SIG-M5 treated with dmso at 0.1 percent for 504 hours (cell line): ENCODE results near the gene TMPRSS11A.

Experiments
- DNase-seq: peaks from one replicate; lab custom pipeline; 2025; ENCODE audit not compliant: unreplicated experiment; lab: John Stamatoyannopoulos, UW

The TMPRSS11A gene, protein sequence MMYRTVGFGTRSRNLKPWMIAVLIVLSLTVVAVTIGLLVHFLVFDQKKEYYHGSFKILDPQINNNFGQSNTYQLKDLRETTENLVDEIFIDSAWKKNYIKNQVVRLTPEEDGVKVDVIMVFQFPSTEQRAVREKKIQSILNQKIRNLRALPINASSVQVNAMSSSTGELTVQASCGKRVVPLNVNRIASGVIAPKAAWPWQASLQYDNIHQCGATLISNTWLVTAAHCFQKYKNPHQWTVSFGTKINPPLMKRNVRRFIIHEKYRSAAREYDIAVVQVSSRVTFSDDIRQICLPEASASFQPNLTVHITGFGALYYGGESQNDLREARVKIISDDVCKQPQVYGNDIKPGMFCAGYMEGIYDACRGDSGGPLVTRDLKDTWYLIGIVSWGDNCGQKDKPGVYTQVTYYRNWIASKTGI

DNA sequence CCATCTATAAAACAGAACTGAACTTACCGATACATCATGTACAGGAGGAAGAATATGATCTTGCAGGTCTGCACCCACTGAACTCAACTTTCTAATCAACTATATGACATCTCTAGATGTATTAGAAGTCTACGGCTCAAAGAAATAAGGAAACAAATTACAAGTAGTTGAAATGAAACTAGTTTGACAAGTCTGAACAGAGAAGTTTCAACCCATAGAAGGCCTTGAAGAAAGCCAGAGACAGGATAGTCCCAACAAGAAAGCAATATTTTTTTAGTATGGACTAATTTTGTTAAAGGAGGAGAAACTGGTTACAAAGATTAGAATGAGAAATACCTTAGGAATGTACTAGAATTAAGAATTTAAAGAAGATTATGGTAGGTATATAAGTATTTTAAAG is at the start of gene TMPRSS11A:
TMPRSS11A (minus strand) TSS at position 138 of the 400 bp plus-strand sequence; CDS start at position 38, 100 bp downstream.
- DNase-seq, result no peak

DNA sequence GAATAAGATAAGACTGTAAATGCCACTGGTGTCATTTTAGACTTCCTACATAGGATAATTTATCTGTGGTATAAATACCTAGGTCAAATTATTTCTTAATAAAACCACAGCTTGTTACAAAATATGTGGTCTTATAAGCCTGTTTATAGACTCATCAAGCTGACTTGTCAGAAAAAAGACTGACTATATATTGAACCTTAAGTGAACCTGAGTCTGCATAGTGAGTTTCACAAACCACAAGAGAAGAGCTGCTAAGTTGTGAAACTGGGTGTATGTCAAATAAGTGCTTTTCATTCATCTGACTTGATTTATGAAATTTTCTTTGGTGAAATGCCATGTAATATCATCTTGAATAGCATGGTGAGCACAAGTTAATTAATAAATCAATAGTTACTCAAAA is 48.4 kb upstream of the TMPRSS11A start:
- no peak for DNase-seq

DNA sequence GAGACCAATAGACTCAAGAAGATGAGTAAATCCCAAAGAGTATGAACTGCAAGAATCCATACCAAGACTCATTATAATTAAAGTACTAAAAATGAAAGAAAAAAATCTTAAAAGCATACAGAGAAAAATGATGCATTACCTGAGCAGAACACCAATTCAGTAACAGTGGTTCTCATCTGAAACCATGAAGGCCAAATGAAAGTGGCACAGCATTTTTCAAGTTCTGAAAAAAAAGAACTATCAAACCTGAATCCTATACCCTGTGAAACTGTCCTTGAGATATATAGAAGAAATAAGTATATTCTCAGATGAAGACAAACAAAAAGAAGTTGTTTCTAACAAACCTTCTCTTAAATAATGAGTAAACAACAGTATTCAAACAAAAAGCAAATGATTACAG is 39.6 kb upstream of the TMPRSS11A start:
- DNase-seq, result no peak

DNA sequence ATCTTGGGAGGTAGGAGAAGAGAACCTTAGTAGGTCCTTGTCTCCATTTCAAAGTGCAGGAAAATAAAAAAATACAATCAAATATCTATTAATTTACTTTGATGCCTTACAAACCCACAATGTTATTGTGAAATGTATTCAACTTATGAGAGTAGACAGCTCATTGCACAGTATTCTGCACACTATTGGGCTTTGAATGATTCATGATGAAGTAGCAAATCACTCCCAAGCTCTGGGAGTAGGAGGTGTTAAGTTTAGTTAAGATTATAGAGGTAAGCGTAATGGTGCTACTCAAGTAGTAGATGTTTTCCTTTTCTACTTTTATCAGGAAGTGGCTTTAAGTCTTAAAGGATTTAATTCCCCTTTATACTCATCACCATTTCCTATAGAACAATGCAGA is 32.8 kb upstream of the TMPRSS11A start:
- no peak for DNase-seq

DNA sequence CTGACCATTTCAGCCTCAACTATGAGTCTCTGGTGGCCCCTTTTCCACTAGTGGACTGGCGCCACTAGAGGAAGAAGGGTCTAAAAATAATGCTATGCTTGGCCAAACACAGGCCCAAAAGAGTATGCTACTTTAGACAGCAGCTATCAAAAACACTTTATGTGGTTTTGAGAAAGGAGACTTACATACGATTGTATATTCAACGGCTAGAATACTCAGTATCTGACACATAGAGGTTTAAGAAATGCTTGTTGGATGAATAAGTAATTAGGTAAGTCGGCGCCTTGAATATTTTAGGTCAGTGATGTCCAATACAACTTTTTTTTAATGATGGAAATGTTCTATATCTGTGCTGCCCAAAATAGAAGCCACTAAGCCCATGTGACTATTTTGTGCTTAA is 25.7 kb upstream of the TMPRSS11A start:
- DNase-seq, result no peak

DNA sequence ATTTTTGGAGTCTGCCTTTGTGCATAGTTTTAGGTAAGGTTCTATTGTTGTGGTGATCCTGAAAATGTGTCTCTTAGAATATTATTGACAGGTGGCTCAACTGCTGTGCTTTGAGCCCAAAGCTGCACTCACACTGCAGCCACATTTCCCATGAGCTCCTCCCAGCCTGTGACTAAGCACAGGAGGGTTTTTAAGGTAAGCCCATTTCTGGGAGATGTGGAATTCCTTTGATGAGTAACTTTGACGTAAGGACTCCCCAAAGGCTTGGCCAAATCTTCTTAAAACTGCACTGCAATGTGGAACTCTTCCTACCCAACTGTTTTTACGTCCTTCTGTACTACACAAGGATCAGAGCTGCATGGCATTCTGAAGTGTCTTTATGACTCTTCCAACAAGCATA is 20.0 kb upstream of the TMPRSS11A start:
- DNase-seq, result no peak

DNA sequence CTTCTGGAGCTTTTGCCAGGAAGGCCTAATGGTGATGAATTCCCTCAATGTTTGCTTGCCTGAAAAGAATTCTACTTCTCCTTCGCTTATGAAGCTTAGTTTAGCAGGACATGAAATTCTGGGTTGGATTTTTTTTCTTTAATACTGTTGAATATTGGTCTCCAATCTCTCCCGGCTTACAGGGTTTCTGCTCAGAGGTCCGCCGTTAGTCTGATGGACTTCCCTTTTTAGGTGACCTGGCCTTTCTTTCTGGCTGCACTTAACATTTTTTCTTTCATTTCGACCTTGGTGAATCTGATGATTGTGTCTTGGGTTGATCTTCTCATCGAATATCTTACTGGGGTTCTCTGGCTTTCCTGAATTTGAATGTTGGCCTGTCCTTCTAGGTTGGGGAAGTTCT is 17.2 kb upstream of the TMPRSS11A start:
- DNase-seq, result no peak

DNA sequence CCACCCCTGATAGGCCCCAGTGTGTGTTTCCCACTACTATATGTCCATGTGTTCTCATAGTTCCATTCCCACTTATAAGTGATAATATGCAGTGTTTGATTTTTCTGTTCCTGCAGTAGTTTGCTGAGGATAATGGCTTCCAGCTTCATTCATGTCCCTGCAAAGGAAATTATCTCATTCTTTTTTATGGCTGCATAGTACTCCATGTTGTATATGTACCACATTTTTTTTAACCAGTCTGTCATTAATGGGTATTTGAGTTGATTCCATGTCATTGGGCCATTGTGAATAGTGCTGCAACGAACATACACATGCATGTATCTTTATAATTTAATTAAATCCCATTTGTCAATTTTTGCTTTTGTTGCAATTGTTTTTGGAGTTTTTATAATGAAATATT is 10.3 kb upstream of the TMPRSS11A start:
- no peak for DNase-seq

DNA sequence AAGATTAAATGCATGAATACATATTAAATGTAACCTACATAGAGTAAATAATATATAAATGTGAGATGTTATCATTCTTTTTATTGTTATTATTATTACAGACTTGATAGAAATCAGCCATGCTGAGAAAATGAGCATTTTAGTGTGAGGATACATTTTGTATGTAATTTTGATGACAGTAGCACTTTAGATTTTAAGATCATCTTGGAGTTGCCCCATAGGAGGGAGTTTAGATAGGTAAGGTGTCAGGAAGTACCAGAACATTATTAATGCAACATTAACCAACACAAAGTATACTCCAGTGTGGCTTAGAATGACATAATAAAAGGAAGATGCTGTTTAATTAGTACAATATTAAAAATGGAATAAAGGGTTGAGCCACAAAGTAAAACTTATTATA is 8.4 kb downstream of the TMPRSS11A start:
- no peak for DNase-seq

DNA sequence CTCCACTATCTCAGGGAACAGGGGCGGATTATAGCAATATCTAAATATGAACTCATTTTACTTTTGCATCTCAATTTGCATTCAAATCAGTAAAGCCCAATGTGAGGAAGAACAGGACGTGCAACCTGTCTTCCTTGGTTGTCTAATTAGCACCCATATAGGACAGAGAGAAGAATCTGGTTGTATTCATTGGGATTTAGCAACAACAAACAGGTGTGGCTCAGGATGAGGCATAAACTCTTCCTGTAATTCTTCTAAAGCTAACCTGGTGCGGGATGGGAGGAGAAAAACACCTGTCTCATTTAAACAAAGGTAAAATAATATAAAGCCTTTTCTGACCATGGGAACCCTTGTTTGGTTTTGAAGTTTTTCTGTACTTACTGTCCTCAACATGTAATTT is 22.2 kb downstream of the TMPRSS11A start:
- no peak for DNase-seq

DNA sequence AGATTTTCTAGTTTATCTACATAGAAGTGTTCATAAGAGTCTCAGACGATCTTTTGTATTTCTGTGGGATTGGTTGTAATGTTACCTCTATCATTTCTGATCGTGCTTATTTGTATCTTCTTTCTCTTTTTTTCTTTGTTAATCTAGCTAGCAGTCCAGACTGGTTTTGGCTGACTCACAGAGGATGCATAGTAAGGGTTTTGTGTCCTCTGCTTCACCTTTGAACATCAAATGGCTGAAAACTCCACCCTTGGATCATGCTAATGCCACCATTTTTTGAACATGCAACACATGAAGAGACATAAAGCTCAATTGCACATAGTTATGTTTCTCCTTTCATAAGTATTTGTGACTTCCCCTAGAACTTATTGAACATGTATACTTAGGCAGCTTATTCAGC is 22.8 kb downstream of the TMPRSS11A start:
- no peak for DNase-seq

DNA sequence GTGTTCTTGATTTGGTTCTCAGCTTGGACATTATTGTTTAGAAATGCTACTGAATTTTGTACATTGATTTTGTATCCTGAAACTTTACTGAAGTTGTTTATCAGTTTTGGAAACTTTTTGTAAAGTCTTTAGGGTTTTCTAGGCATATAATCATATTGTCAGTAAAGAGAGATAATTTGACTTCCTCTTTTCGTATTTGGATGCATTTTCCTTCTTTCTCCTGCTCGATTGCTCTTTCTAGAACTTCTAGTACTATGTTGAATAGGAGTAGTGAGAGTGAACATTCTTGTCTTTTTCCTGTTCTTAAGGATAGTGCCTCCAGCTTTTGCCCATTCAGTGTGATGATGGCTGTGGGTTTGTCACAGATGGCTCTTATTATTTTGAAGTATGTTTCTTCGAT is 24.1 kb downstream of the TMPRSS11A start:
- DNase-seq, result no peak

DNA sequence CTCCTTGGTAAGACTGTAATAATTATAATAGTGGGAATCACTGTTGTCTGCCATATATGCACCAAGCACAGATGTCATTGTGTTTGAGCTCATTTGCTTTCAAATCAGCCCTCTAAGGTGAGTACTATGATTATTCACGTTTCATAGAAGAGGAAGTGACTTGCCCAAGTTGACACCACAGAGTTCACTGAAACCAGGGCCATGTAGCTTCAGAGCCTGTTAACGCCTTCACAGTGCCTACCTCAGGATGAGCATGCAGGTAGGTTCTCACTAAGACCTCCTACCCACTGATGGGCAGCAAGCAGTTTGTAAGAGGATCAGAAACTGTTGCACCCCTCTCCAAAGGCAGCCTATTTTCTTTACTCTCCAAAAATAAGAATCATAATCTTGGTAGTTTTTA is 27.4 kb downstream of the TMPRSS11A start:
- DNase-seq, result no peak

DNA sequence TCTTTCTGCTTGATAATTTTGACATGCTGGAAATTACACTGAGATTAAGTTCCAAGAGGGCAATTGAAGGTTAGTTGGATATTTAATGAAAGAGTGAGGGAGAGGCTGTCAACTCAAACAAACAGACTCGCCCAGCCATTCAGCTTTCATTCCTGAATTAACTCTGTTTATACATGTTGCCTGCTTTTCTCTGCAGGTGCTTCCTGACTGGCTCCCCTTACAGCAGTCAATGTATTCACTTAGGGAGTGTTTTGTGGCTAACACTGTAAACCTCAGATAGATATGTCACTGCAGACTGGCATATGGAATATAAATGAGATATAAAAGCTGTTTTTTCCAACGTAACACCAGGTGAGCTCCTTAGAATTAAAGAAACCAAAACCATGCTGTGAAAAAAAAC is 28.7 kb downstream of the TMPRSS11A start:
- DNase-seq, result no peak

DNA sequence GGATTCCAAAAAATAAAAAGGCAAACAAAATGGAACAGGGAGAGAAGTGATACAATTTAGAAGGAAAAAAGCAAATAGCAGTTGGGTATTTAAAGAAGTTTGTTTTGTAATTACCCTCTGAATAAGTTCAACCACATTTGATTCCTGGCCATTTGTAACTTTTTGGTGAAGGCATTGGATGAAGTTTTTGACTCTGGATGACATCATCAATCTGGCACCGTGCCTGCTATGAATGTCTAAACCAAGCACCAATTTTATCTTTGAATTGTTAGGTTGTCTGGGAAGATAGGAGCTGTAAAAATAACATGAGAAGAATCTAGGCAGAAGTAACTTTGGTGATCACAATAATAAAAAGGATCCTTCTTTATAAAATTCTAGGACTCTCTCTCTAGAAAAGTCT is 29.5 kb downstream of the TMPRSS11A start:
- DNase-seq, result no peak

DNA sequence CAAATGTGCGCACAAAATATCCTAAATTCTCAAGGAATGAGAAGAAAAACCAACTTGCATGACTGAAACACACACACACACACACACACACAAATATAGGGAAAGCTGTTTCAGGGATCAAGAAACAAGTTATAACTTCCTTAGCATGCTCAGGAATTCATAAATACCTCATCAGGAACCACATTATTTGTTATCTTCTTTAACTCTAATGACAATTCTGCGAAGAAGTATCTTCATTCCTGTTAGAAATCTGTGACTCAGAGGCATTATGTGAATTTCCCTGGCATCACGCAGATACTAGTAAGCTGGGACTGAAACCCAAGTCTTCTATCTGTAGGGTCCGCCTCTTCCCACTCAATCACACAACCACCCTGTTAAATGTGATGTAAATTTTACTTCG is 30.3 kb downstream of the TMPRSS11A start:
- DNase-seq, result no peak

DNA sequence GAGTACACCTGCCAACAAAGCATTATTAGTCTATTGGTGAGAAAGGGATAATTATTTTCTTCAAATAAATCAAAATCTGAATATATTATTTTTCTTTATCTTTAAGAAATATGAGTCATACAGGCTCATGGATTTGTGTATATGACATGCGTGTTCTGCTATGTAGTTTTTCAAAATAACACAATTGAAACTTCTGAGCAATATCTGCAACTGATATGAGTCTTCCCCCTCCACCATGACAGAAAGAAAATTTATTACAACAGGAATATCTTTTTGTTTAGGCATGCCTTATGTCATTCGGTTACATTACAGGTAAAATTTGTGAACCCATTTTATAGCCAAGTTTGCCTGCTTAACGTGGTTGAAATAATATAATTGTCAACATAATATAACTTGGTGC is 32.0 kb downstream of the TMPRSS11A start:
- DNase-seq, result no peak

DNA sequence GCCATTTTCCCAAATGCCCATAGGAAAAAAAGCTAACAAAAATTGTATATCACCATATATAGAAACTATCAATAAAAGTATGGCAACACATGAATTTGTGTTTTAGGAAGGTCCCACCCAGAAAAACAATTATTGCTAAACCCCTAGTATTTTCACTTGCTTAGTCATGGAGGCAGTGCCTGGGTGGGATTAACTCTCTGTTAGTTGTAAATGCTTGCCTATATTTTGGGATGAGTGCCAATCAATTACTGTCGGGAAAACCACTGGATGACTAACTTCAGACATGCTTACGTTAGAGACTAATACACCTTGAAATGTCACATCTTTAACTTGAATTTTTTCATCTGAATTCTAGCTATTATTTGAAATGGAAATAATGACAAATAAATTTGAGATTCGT is 33.9 kb downstream of the TMPRSS11A start:
- DNase-seq, result no peak

DNA sequence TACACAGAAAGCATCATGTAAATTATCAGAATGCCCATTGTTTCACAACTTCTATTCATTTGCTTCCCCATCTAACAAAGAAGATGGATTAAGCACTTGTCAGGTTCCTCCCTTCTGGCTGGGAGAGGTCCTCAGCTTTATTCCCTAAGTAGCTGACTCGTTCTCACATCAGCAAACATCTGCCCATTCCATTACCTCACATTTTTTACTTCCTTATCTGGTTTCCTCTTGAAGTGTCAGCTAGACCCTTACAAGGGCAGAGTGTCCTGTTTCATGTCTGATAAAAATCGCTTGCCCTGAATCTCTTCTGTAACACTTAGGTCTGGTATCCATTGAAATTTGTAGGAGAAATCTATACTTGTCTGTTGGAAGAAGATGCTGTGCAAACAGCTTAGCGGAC is 34.7 kb downstream of the TMPRSS11A start:
- no peak for DNase-seq

DNA sequence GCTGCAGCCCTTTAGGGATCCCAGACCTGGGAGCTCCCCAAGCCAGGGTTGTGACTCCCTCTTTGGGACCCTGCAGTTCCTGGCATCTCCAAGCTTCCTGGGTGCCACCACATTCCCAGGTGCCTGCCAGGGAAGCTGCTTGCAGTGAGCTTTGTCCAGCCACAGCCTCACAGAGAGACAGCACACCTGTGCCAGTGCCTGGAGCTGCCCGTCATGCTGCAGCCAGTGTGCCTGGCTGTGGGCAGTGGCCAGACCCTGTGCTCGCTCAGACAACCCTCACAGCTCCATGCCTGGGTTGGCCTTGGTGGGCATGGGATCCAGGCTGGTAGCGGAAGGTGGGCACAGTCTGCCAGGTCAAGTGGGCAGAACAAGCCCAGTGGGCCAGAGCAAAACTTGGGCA is 36.0 kb downstream of the TMPRSS11A start:
- DNase-seq, result no peak

DNA sequence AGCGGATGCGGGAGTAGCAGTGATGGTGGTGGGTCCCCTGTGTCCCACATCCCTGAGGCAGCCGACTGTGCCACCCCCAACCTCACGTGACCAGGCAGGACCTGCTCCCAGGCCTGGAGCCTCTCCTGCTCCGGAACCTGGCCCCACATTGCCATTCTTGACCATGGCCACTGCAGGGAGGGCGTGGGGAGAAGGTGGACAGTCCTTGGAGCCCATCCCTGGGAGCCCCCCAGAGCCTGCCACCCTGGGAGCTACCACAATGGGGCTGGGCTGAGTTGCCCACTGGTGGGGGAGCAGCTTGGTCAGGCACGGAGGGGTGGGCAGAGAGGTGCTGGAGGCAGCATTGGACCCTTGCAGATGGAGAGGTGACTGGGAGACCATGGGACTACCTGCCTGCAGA is 36.8 kb downstream of the TMPRSS11A start:
- no peak for DNase-seq

DNA sequence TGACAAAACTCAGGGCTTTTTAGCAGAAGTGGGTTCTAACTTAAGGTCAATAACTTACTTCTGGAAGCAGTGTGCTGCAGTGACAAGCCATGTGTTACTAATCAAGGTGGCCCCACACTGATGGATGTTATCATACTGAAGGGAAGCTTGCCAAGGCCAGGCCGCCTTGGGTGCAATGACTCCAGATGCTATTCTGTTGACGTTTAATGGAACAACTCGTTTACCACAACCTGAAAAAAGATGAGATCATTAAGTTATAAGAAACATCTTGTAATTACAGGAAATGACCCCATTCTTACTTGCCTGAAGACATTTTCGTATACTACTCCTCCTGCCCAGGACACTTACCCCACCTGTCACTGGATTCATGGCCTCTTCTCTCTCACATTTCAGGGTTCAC is 40.6 kb downstream of the TMPRSS11A start:
- no peak for DNase-seq

DNA sequence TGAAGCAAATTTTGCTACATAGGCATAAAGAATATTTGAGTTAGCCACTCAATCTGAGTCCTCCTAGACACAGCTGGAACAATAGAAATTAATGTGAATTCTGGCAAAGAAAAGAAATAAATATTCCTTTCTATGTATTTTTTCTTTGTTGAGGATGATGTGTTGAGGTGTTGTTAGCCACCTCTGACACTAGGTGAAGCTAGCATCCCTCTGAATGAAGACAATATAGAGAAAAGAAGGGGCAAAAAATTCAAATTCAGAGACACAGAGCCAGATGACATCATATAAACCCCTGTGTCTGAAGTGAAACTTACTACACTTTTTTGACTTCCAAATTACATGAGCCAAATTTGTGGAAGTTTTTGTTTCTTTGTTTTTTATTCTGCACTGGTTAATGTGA is 44.9 kb downstream of the TMPRSS11A start:
- no peak for DNase-seq
